MM.1S (cell line): ENCODE measurements around the gene TOMM6.

ENCODE experiments used
- DNase-seq: peaks from one replicate; pipeline ENCODE4 v3.0.0-alpha.2; 2015
- H2AFZ ChIP-seq: fragments of 300-600 bp; sonication (generic); 2 replicates; pipeline ENCODE4 v1.6.0; 2016; ENCODE audit warnings: antibody characterized with exemption, low read length
- H3F3A ChIP-seq: fragments of 300-600 bp; sonication (generic); 2 replicates; pipeline ENCODE4 v1.6.1; 2016; ENCODE audit warnings: mild to moderate bottlenecking, antibody characterized with exemption, low read length, moderate library complexity, mixed read lengths; ENCODE audit not compliant: insufficient read depth
- H3K27ac ChIP-seq: fragments of 300-600 bp; sonication (generic); 2 replicates; pipeline ENCODE4 v1.5.1; 2016; ENCODE audit warnings: mild to moderate bottlenecking, low read length
- H3K27me3 ChIP-seq: fragments of 300-600 bp; sonication (generic); replicated peaks from 2 replicates; pipeline ENCODE4 v1.6.0; 2016; ENCODE audit warnings: low read length; ENCODE audit not compliant: insufficient read depth
- H3K36me3 ChIP-seq: fragments of 300-600 bp; sonication (generic); replicated peaks from 2 replicates; pipeline ENCODE4 v1.6.1; 2016; ENCODE audit warnings: mild to moderate bottlenecking, low read length, mixed read lengths; ENCODE audit not compliant: insufficient read depth
- H3K4me1 ChIP-seq: fragments of 300-600 bp; sonication (generic); 2 replicates; pipeline ENCODE4 v1.6.1; 2016; ENCODE audit warnings: low read length, mixed read lengths
- H3K4me2 ChIP-seq: fragments of 300-600 bp; sonication (generic); 2 replicates; pipeline ENCODE4 v1.6.0; 2016; ENCODE audit warnings: low read depth, low read length
- H3K4me3 ChIP-seq: fragments of 300-600 bp; sonication (generic); 2 replicates; pipeline ENCODE4 v1.5.1; 2016; ENCODE audit warnings: low read length, mixed read lengths
- H3K79me2 ChIP-seq: fragments of 300-600 bp; sonication (generic); 2 replicates; pipeline ENCODE4 v1.6.1; 2016; ENCODE audit warnings: mixed run types, low read length, mixed read lengths
- H3K9ac ChIP-seq: fragments of 300-600 bp; sonication (generic); 2 replicates; pipeline ENCODE4 v1.6.1; 2016; ENCODE audit warnings: low read length, mixed read lengths
- H3K9me2 ChIP-seq: fragments of 300-600 bp; sonication (generic); replicated peaks from 2 replicates; pipeline ENCODE4 v1.6.1; 2016; ENCODE audit warnings: mild to moderate bottlenecking, low read length, mixed read lengths; ENCODE audit not compliant: insufficient read depth
- H3K9me3 ChIP-seq: fragments of 300-600 bp; sonication (generic); replicated peaks from 2 replicates; pipeline ENCODE4 v1.6.1; 2016; ENCODE audit warnings: mild to moderate bottlenecking, low read length, mixed read lengths; ENCODE audit not compliant: insufficient read depth
- H4K20me1 ChIP-seq: fragments of 300-600 bp; sonication (generic); 2 replicates; pipeline ENCODE4 v1.6.1; 2016; ENCODE audit warnings: mild to moderate bottlenecking, low read length, moderate library complexity, mixed read lengths; ENCODE audit not compliant: insufficient read depth
- EZH2 ChIP-seq: fragments of 300-600 bp; sonication (generic); optimal IDR thresholded peaks from 2 replicates; pipeline ENCODE3; 2017; ENCODE audit warnings: low read depth, mild to moderate bottlenecking, antibody characterized with exemption, low read length, mixed read lengths
- EZH2phosphoT487 ChIP-seq: fragments of 300-600 bp; sonication (generic); IDR thresholded peaks from 2 replicates; pipeline ENCODE4 v1.6.1; 2018; ENCODE audit warnings: antibody characterized with exemption, low read length
- TF ChIP-seq, protein P1 (sequence below): fragments of 300-600 bp; sonication (generic); IDR thresholded peaks from 2 replicates; pipeline ENCODE4 v1.5.1; 2016; ENCODE audit warnings: antibody characterized with exemption, low read length, mixed read lengths

TOMM6 gene

DNA sequence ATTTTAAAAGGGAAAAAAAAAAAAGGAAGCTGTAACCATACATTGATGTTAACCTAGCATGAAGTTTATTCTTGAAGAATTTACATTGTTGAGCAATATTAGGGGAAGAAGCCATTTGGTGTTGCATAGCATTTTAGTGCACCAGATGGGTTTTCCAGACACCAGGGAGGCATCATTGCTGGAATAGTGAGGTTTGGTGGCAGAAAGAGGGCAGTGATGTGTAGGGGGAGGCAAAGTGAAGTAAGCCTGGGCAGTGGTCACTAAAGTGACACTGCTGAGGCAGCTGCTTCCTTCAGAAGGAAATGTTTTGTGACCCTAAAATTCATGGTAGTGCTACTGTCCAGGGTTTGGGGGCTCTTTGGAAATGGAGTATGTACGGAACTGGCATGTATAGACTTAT lies 2.6 kb downstream of the TOMM6 start:
- H3K4me2 ChIP-seq = no peak overlapping the region
- H3K36me3 ChIP-seq = no peaks in the 10 kb centered on the region
- H3F3A ChIP-seq = peaks cover 8% of the 10 kb centered on the region
- DNase-seq = no peak
- no peak overlapping the region for H2AFZ ChIP-seq
- H3K9me3 ChIP-seq = no peaks in the 10 kb centered on the region
- peaks cover 9% of the 10 kb centered on the region for H3K27me3 ChIP-seq
- no peaks in the 10 kb centered on the region for H4K20me1 ChIP-seq
- TF ChIP-seq EZH2 (no peak), EZH2phosphoT487 (no peak)
- TF ChIP-seq, protein P1, sequence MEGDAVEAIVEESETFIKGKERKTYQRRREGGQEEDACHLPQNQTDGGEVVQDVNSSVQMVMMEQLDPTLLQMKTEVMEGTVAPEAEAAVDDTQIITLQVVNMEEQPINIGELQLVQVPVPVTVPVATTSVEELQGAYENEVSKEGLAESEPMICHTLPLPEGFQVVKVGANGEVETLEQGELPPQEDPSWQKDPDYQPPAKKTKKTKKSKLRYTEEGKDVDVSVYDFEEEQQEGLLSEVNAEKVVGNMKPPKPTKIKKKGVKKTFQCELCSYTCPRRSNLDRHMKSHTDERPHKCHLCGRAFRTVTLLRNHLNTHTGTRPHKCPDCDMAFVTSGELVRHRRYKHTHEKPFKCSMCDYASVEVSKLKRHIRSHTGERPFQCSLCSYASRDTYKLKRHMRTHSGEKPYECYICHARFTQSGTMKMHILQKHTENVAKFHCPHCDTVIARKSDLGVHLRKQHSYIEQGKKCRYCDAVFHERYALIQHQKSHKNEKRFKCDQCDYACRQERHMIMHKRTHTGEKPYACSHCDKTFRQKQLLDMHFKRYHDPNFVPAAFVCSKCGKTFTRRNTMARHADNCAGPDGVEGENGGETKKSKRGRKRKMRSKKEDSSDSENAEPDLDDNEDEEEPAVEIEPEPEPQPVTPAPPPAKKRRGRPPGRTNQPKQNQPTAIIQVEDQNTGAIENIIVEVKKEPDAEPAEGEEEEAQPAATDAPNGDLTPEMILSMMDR = no peak
- H3K9me2 ChIP-seq = no peaks in the 10 kb centered on the region
- no peak overlapping the region for H3K4me3 ChIP-seq
- H3K27ac ChIP-seq = no peak overlapping the region
- no peak overlapping the region for H3K9ac ChIP-seq
- H3K79me2 ChIP-seq = peaks cover 22% of the 10 kb centered on the region
- H3K4me1 ChIP-seq = peaks cover 7% of the 10 kb centered on the region; the same call in 1 of the 2 replicates

DNA sequence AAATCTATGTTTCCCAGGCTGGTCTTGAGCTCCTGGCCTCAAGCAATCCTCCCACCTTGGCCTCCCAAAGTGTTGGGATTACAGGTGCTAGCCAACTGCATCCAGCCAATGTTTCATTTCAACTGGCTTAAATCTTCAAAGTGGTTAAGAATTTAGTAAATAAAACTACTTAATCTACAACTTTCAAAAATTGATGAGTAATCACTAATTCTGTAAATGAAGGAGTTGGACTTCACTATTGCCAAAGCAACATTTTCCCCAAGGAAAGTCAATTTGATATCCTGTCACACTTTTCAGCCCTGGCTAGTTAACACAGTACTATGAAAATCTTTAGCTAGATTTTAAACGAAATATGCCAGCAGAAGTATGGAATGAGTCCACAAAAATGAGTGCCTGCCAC lies 3.8 kb downstream of the TOMM6 start:
- Histone ChIP-seq H3K9me3 (no peaks in the 10 kb centered on the region), H3K27me3 (no peaks in the 10 kb centered on the region), H3K79me2 (peaks cover 22% of the 10 kb centered on the region), H3K27ac (no peak overlapping the region), H3K36me3 (no peaks in the 10 kb centered on the region), H3K4me1 (0 out of 2 replicates have a peak, but pooled peaks cover 3% of the 10 kb centered on the region), H3F3A (peaks cover 8% of the 10 kb centered on the region), H2AFZ (no peak overlapping the region), H3K4me3 (no peak overlapping the region), H3K9ac (no peak overlapping the region), H3K4me2 (no peak overlapping the region), H3K9me2 (no peaks in the 10 kb centered on the region), H4K20me1 (no peaks in the 10 kb centered on the region)
- DNase-seq = no peak
- no peak for TF ChIP-seq EZH2phosphoT487
- TF ChIP-seq EZH2 = no peak
- TF ChIP-seq, protein P1 = no peak

GRCh38 chr6:41791984-41792383 lies 4.5 kb downstream of the TOMM6 start:
- Histone ChIP-seq H3K4me1 (0 out of 2 replicates have a peak, but pooled peaks cover 3% of the 10 kb centered on the region), H3K36me3 (no peaks in the 10 kb centered on the region), H3K9me2 (no peaks in the 10 kb centered on the region), H3K4me2 (no peak overlapping the region), H3K4me3 (no peak overlapping the region), H4K20me1 (no peaks in the 10 kb centered on the region), H3K27me3 (no peaks in the 10 kb centered on the region), H3K79me2 (peaks cover 22% of the 10 kb centered on the region), H3F3A (peaks cover 4% of the 10 kb centered on the region), H3K9ac (no peak overlapping the region), H2AFZ (no peak overlapping the region), H3K9me3 (no peaks in the 10 kb centered on the region), H3K27ac (no peak overlapping the region)
- DNase-seq = no peak
- TF ChIP-seq, protein P1 = no peak
- TF ChIP-seq EZH2phosphoT487 = no peak
- TF ChIP-seq EZH2 = no peak
